ENCODE measurements around the gene RERE. TPM values are rescaled to one million over a fixed set of nuclear protein-coding genes. Genes with fewer than 3 reads are reported as not detected.

Gene RERE
- total RNA-seq, 1 experiment from 2014 or later: 40.6 TPM

DNA sequence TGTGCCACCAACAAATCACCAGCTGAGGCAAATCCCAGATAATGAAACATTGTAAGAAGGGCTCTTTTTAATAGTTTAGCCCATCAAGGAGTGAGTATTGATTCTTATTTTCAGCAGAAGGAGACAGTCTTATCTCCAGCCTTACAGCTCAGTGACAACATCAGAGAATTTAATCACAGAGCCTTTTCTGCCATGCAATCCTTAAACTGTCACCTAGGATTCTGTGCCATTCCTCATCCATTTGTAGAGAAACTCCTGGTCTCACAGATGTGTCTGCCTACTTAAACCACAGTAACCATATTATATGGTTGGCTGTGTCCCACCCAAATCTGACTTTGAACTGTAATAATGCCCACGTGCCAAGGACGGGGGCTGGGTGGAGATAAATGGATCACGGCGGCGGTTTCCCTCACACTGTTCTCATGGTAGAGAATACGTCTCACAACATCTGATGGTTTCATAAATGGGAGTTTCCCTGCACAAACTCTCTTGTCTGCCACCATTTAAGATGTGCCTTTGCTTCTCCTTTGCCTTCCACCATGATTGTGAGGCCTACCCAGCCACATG, 217.7 kb downstream of the RERE start:
- Histone ChIP-seq H3K4me3 (replicated peaks in 1 of 2; ENCODE audit: low read depth in 1 of 2, low read length in 2 of 2) (no peak overlapping the region), H3K4me1 (ENCODE audit: control insufficient read depth in 1 of 2, insufficient read depth in 2 of 2, low read length in 2 of 2) (no peaks in the 10 kb centered on the region), H3K27me3 (ENCODE audit: insufficient read depth, low read length) (no peaks in the 10 kb centered on the region), H3K27ac (ENCODE audit: low read depth, low read length) (no peak overlapping the region), H3K79me2 (ENCODE audit: insufficient read depth, low read length) (no peaks in the 10 kb centered on the region; the same call in 1 of the 2 replicates), H3K9ac (ENCODE audit: low read length) (no peak overlapping the region), H3K36me3 (ENCODE audit: control insufficient read depth in 1 of 2, insufficient read depth in 2 of 2, low read length in 2 of 2) (no peaks in the 10 kb centered on the region), H3K9me2 (ENCODE audit: insufficient read depth) (no peaks in the 10 kb centered on the region), H4K20me1 (ENCODE audit: insufficient read depth) (no peaks in the 10 kb centered on the region), H3K9me3 (ENCODE audit: control insufficient read depth in 1 of 2, insufficient read depth in 1 of 2, low read depth in 1 of 2, low read length in 2 of 2) (no peaks in the 10 kb centered on the region), H2AFZ (ENCODE audit: low read depth, low read length, poor library complexity, severe bottlenecking) (no peak overlapping the region), H3K4me2 (ENCODE audit: low read length) (no peak overlapping the region)
- BruUV-seq (replicated peaks): no TSS peak
- TF ChIP-seq TCF7L2 (IDR thresholded peaks at IDR 0.05; ENCODE audit: borderline replicate concordance, extremely low read depth, insufficient read depth, insufficient read length) (no peak), ELF1 (IDR thresholded peaks at IDR 0.05; ENCODE audit: borderline replicate concordance, low read depth) (no peak), FOSL1 (IDR thresholded peaks at IDR 0.05; ENCODE audit: low read depth) (no peak), SIN3A (IDR thresholded peaks at IDR 0.05; ENCODE audit: low read depth) (no peak), POLR2AphosphoS5 (IDR thresholded peaks at IDR 0.05; ENCODE audit: low read depth, low read length) (no peak), SP1 (IDR thresholded peaks at IDR 0.05; ENCODE audit: low read depth) (no peak), SRF (IDR thresholded peaks at IDR 0.05; ENCODE audit: low read depth) (no peak), JUND (IDR thresholded peaks at IDR 0.05) (no peak), EZH2 (IDR thresholded peaks at IDR 0.05) (no peak), YY1 (IDR thresholded peaks at IDR 0.05; ENCODE audit: extremely low read depth, insufficient replicate concordance, low read depth, low read length) (no peak), ZNF274 (IDR thresholded peaks at IDR 0.05; ENCODE audit: low read depth, low read length) (no peak), RAD21 (IDR thresholded peaks at IDR 0.05; ENCODE audit: low read depth) (no peak), CEBPB (IDR thresholded peaks at IDR 0.05; ENCODE audit: low read depth) (no peak), ZFX (IDR thresholded peaks at IDR 0.05) (no peak), CBX3 (IDR thresholded peaks at IDR 0.05; ENCODE audit: low read depth) (no peak)
- TF ChIP-seq, protein P1, sequence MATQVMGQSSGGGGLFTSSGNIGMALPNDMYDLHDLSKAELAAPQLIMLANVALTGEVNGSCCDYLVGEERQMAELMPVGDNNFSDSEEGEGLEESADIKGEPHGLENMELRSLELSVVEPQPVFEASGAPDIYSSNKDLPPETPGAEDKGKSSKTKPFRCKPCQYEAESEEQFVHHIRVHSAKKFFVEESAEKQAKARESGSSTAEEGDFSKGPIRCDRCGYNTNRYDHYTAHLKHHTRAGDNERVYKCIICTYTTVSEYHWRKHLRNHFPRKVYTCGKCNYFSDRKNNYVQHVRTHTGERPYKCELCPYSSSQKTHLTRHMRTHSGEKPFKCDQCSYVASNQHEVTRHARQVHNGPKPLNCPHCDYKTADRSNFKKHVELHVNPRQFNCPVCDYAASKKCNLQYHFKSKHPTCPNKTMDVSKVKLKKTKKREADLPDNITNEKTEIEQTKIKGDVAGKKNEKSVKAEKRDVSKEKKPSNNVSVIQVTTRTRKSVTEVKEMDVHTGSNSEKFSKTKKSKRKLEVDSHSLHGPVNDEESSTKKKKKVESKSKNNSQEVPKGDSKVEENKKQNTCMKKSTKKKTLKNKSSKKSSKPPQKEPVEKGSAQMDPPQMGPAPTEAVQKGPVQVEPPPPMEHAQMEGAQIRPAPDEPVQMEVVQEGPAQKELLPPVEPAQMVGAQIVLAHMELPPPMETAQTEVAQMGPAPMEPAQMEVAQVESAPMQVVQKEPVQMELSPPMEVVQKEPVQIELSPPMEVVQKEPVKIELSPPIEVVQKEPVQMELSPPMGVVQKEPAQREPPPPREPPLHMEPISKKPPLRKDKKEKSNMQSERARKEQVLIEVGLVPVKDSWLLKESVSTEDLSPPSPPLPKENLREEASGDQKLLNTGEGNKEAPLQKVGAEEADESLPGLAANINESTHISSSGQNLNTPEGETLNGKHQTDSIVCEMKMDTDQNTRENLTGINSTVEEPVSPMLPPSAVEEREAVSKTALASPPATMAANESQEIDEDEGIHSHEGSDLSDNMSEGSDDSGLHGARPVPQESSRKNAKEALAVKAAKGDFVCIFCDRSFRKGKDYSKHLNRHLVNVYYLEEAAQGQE (IDR thresholded peaks at IDR 0.05; ENCODE audit: low read depth): no peak
- TF ChIP-seq, protein P2, sequence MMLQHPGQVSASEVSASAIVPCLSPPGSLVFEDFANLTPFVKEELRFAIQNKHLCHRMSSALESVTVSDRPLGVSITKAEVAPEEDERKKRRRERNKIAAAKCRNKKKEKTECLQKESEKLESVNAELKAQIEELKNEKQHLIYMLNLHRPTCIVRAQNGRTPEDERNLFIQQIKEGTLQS (IDR thresholded peaks at IDR 0.05): no peak
- TF ChIP-seq, protein P3, sequence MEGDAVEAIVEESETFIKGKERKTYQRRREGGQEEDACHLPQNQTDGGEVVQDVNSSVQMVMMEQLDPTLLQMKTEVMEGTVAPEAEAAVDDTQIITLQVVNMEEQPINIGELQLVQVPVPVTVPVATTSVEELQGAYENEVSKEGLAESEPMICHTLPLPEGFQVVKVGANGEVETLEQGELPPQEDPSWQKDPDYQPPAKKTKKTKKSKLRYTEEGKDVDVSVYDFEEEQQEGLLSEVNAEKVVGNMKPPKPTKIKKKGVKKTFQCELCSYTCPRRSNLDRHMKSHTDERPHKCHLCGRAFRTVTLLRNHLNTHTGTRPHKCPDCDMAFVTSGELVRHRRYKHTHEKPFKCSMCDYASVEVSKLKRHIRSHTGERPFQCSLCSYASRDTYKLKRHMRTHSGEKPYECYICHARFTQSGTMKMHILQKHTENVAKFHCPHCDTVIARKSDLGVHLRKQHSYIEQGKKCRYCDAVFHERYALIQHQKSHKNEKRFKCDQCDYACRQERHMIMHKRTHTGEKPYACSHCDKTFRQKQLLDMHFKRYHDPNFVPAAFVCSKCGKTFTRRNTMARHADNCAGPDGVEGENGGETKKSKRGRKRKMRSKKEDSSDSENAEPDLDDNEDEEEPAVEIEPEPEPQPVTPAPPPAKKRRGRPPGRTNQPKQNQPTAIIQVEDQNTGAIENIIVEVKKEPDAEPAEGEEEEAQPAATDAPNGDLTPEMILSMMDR (IDR thresholded peaks at IDR 0.05 in 2 of 3, conservative IDR thresholded peaks at IDR 0.05 in 1 of 3; ENCODE audit: borderline replicate concordance in 1 of 3, insufficient read depth in 1 of 3, low read depth in 2 of 3, low read length in 2 of 3): no peak
- TF ChIP-seq, protein P4, sequence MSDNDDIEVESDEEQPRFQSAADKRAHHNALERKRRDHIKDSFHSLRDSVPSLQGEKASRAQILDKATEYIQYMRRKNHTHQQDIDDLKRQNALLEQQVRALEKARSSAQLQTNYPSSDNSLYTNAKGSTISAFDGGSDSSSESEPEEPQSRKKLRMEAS (IDR thresholded peaks at IDR 0.05): no peak
- ATAC-seq: no peak
- CTCF ChIA-PET: no interaction called here
- RAD21 ChIA-PET (ENCODE audit: low non-redundant PET in 1 of 2, low total read pairs in 2 of 2, uncharacterized antibody in 2 of 2, unreplicated experiment in 2 of 2): no interaction called here
- POLR2A ChIA-PET: no interaction called here
- intact Hi-C loops (cut with micrococcal nuclease): no loop called here
- DNase-seq (ENCODE audit: low read depth, low spot score): no peak
